HG03139 (cell line): ENCODE data around the gene NUMB.

Source experiments
- ATAC-seq: cut with Tn5 transposase; IDR thresholded peaks from one replicate; pipeline ENCODE4 v1.9.1; 2021; ENCODE audit not compliant: unreplicated experiment

The NUMB gene

GRCh38 chr14:73465823-73466532 lies 7.6 kb upstream of the NUMB start:
- no peak for ATAC-seq

GRCh38 chr14:73463411-73463810 lies 5.1 kb upstream of the NUMB start:
- ATAC-seq, result no peak

- ATAC-seq, result no peak
Measured at GRCh38 chr14:73462815-73463214, 4.5 kb upstream of the NUMB start.

GRCh38 chr14:73462048-73462715 lies 3.8 kb upstream of the NUMB start:
- ATAC-seq, result no peak

- ATAC-seq, result no peak
Measured at GRCh38 chr14:73461478-73462047, 3.2 kb upstream of the NUMB start.

GRCh38 chr14:73460691-73461127 lies 2.4 kb upstream of the NUMB start:
- ATAC-seq, result no peak

- ATAC-seq, result no peak
Measured at GRCh38 chr14:73459959-73460358, 1.6 kb upstream of the NUMB start.

- no peak for ATAC-seq
Measured at GRCh38 chr14:73457924-73458182, 493 bp downstream of the NUMB start.

- no peak for ATAC-seq
Measured at GRCh38 chr14:73457041-73457923, 1.1 kb downstream of the NUMB start.

- no peak for ATAC-seq
Measured at GRCh38 chr14:73455294-73455693, 3.1 kb downstream of the NUMB start.

- no peak for ATAC-seq
Measured at GRCh38 chr14:73452341-73453186, 5.8 kb downstream of the NUMB start.

GRCh38 chr14:73443758-73444157 lies 14.6 kb downstream of the NUMB start:
- no peak for ATAC-seq

- ATAC-seq, result no peak
Measured at GRCh38 chr14:73441286-73441685, 17.1 kb downstream of the NUMB start.

GRCh38 chr14:73438993-73439392 lies 19.4 kb downstream of the NUMB start:
- ATAC-seq, result no peak

- no peak for ATAC-seq
Measured at GRCh38 chr14:73437206-73437605, 21.1 kb downstream of the NUMB start.

- no peak for ATAC-seq
Measured at GRCh38 chr14:73432124-73432523, 26.2 kb downstream of the NUMB start.

- no peak for ATAC-seq
Measured at GRCh38 chr14:73428353-73428824, 30.0 kb downstream of the NUMB start.

GRCh38 chr14:73427516-73428264 lies 30.7 kb downstream of the NUMB start:
- no peak for ATAC-seq

GRCh38 chr14:73426877-73427276 lies 31.5 kb downstream of the NUMB start:
- no peak for ATAC-seq

GRCh38 chr14:73424453-73424852 lies 33.9 kb downstream of the NUMB start:
- no peak for ATAC-seq
